Fibroblast of skin of right quadriceps (primary cell): ENCODE results near the gene PPP1R1B.

ENCODE experiments used
- DNase-seq: peaks from one replicate; pipeline ENCODE4 v3.0.0-alpha.2; 2013

Gene PPP1R1B

DNA sequence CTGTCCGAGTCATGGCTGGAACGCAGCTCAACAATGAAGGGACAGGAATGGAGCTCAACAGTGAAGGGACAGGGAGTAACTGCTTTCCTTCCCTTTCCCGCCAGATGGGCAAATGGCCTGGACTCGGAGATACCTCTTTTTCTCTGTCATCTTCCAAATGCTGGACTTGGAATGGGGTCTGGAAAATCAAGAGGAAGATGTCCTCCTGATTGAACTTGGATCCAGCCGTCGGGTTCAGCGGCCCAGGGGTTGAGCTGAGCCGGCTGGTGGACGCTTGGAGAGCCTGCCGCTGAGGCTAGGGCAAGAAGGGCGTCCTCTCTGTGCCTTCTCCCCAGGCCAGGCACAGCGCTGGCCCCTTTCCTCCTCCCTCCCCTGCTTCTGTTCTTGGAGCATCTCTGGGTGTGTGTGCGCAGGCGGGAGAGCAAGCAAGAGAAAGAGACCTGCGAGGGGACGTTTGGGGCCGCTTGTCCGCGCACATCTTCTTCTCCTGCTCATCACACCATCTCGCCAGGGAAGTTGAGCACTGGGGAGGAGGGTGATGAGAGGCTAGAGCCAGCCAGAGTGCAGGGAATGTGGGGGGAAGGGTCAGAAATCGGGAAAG is 25.7 kb upstream of the PPP1R1B start:
- no peak for DNase-seq

DNA sequence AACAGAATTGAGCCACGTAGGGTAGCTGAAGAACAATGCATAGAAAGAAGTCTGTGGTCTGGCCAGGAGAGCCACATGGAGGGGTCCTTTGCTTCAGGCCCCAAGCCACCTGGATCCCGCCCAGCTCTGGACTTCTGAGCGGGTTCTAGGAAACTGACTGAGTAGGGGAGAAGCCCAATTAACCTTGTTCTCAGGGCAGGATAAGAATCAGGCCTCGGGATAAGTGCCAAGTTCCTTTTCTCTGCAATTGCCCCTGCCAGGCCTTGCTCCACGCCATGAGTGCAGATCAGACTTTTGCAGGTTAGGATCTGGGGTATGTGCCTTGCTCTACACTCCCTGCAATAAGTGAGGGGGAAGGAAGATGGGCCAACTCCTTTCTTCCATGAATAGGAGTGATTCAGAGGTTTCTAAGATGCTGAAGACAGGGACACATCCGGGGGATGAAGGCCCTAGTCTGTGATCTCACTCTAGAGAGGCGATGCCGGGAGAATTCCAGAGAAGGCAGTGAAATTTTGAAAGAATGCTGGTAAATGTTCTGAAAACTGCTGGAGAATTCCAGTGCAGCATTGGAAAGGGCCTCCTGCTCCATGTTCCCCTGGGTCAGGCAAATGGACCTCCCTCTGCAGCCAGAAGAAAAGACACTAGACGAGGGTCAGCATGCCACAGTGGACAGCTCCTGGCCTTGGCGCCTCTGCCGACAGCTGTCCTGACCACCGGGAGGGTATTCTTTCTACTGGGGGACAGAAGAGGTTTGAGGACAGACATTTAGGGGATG is 24.8 kb upstream of the PPP1R1B start:
- DNase-seq, result no peak

DNA sequence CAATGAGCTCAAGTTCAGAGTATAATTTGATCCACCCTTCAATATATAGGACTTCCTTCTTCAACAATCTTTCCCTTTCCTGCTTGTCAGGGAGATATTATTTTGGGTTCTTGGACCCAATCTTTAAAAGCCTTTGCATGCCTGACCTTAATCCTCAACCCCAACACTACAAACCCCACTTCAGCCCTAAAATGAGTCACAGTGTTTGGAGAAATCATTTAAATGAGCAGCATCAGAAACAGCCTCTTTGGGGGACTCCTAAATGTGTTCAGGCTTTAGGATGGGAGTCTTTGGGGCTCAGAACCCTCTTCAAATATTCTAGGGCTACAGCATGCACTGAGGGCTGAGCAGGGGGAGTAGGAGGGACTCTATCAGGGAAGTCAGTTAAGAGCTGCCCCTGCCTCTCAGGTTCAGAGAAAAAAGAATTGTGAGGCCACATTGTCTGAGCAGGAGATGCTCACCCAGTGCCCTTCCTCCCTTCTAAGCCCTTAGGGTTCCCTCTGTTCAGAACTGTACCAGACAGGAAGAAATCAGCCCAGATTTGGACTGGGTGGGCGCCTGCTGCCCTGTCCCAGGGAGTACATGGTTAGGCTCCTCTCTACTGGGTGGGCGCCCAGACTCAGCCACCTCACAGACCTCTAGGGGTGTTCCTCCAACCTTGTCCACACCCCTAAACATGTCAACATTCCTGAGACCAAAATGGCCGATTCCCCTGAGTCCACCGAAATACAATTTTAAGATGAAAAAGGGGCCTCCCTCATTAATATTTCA is 24.0 kb upstream of the PPP1R1B start:
- no peak for DNase-seq

DNA sequence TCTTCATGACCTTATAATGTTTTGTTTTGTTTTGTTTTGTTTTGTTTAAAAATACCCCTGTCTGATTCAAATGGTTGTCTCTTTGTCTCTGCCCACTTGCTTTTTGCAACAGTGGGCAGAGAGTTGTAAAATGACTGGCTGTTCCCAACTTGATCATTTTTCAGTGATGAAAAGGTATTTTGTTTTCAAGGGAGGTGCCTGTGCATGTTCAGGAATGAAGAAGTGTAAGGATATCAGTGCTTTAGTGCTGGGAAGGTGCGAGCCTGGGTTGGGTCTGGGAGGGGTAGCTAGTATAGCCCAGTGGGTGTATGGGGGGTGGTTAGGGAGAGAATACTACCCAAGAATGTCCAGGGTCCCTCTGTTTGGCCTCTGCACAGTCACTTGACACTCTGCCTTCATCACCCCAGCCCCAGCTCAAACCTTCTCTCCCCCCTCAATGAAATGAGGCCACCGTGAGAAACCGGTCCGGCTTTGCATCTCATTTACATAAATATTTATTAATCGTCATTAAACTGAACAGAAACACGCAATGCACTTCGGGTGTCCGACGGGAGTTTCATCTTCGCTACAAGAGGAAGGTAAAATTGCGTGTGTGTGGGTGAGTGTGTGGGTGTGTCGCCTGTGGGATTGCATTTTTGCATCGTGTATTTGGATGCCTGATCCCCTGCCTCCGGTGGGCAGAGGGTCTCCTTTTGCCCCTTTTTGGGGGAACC is 23.3 kb upstream of the PPP1R1B start:
- DNase-seq, result no peak

DNA sequence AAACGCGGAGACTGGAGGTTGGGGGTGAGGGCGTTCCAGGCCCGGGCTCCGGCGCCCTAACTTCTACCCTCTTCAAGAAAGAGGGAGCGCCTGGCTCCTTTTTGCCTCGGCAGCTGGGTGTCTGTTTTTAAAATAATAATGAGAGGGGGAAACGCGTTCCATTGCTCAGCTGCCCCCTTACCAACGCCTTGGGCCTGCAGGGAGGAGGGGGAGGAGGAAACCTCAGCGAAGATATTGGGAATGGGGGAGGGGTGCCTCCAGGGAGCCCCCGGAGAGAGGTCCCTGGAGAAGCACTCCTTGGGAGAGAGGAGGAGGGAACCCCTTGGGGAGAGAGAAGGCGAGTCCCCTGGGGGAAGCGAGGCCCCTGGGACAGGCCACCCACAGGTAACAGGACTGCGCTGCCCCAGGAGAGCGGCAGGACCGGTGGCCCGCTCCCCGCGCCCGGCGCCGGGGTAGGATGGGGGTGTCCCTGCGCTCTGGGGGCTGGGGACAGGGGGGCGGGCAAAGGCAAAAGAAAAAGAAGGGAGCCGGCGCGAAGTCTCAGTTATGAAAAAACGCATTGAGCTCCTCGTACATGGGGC is 21.8 kb upstream of the PPP1R1B start:
- no peak for DNase-seq

DNA sequence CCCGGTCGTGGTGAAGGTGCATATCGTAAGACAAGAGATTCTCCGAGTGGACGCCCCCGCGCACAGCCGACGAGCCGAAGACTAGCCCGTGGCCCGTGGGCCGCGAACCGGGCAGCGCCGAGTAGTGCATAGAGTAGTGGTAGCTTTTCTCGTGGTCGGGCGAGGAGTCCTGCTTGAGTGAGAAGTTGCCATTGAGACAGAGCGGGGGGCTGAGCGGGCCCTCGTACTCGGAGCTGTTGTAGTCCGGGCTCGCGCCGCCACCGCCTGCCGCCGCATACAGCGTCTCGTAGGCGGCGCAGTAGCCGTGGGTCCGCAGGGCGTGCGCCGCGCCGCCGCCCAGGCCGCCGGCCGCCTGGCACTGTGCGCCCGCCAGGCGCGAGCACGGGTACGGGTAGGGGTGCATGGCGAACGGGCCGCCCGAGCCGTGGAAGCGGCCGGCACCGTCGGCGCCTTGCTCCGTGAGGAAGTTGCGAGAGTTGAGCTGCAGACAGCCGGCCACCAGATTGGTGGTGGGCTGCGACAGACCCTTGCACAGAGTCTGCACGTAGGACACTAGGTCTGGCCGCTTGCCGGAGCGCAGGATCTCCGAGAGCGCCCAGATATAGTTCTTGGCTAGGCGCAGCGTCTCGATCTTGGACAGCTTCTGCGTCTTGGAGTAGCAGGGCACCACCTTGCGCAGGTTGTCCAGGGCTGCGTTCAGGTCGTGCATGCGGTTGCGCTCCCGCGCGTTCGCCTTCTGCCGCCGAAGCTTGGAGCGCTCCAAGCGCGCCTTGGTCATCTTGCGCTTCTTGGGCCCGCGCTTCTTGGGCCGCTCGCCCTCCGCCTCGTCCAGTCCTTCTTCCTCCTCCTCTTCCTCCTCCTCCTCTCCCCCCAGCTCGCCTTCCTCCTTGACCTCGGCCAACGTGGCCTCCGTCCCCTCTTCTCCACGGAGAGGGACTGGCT is 21.0 kb upstream of the PPP1R1B start:
- DNase-seq, result no peak

DNA sequence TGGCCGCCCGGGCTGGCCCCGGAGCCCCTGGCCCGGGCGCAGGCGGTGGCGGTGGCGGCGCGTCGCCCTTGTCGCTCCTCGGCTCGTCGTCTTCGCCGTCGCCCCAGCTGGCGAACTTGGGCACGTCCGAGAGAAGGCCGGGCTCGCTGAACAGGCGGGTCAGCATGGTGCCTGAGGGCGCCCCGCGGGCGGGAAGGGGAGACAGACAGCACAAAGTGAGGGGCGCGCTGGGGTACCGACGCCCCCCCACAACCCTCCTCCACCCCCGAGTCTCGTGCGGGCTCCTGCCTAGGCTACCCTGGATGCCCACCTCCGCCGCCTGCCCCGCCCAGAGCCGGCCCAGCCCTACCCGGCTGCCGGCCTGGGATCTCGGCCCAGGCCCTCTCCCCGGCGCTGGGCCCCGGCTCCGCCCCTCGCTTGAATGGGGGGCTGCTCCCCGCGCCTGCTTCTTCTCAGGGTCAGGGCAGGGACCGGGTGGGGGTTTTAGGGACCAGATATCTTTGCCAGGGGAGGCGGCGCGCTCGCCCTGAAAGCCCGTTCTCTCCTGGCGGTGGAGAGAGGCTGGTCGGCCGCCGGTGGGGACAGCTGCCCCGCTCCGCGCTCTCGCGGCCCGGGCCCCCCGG is 20.2 kb upstream of the PPP1R1B start:
- DNase-seq, result no peak

DNA sequence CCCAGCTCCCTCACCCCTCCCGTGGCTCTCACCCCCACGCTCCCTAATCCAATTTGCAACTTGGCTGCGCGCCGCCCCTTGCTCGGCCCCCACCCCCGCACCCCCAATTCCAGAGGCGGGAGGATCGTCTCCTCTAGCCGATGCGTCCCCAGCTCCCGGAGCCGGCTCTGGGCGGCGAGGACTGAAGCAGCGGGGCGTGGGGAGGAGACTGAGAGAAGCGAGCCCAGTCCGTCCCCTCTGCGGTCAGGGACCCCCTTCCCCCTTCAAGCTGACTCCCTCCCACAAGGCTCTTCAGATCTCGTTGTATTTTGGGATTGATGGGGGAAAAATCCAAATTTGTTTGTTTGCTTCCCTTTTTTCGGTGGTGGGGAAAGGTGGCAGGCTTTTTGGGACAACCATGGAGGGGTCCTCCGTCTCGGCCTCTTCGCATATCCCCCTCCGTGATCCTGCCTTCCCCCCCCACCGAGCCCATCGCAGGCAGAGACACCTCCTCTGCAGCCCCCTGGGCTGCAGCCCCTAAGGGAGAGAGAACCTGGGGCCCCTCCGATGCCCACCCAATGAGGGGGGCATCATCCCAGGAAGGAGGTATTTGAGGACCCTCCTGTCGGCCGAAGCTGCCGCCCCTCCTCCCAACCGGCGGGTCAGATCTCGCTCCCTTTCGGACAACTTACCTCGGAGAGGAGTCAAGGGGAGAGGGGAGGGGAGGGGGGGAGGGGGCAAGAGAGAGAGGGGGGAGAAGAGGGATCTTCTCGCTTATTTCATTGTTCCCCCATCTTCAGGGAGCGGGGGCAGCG is 19.5 kb upstream of the PPP1R1B start:
- DNase-seq, result no peak

DNA sequence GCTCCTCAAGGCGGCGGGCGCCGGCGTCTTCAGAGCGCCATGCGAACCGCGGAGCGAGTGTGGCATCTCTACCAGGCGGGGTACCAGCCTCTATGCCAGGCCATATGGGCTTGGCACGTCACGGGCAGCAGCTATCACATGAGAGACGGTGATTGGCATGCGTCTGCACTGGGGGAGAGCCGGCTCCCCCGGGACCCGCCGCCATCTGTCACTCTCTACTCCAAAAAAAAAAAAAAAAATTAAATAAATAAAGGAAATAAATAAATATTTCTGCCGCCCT is 19.0 kb upstream of the PPP1R1B start, which contains the start of gene NEUROD2:
TSS of gene NEUROD2 (minus strand) at position 70 of the 280 bp plus-strand sequence. CDS start 1,321 bp downstream, outside the sequence.
- DNase-seq, result no peak

DNA sequence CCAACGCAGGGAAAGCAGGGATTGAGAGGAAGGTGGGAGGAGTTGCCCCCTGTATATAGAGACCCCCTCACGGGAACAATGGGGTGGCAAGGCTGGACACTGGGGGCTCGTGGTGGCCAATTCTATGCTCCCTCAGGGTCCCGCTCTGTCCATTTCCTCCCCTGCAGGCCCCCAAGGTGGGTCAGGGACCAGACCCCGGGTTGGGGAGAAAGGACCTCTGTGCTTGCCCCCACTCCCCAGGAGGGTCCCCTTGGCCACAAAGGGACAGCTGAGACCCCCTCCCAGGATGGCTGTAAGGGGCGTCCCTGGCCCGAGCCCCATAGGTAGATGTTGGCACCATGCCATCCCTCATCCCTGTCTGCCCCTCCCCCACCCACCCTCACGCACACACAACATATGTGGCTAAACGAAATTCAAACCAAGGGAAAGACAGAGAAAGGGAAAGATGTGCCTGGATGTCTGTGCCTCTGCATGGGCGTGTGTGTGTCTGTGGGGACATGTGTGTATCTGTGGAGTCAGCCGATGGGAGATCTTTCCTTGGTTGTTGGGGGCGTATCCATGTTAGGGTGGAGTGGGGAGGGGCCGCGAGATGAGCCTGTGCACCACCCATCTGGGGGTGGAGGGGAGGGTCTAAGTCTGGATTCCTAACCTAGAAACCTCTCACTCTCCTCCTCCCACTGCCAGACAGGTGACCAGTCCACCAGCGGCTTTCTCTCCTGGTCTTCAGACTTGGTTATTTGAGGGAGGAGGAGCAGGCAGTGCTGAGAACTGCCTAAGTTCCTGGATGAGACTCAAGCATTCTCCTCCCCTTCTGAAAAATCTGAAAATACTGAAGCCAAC is 18.4 kb upstream of the PPP1R1B start:
- DNase-seq, result no peak

DNA sequence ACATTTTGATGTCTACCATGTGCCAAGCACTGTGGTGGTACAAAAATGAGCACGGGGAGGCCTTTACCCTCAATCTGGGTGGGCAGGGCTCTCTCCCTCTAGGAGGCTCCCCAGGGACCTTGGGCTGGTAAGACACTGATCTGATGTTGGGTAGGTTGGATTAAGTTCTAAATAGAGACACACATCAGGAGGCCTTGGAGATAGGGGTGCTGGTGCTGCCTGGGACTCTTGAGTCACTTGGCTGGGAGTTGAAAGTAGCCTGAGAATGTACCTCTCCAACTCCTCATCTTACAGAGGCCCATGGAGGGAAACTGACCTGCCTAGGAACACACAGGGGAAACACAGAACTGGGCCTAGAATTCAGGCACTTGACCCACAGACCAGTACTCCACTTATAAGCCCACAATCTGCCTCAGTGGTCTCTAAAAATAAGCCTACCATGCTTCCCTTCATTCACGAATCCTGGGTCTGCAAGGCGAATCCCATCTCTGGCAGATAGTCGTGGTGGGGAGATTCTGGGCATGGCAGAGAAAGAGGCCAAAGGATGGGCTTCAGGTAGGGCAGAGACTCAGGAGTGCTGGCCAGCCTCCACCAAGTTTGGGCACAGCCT is 17.2 kb upstream of the PPP1R1B start:
- no peak for DNase-seq

DNA sequence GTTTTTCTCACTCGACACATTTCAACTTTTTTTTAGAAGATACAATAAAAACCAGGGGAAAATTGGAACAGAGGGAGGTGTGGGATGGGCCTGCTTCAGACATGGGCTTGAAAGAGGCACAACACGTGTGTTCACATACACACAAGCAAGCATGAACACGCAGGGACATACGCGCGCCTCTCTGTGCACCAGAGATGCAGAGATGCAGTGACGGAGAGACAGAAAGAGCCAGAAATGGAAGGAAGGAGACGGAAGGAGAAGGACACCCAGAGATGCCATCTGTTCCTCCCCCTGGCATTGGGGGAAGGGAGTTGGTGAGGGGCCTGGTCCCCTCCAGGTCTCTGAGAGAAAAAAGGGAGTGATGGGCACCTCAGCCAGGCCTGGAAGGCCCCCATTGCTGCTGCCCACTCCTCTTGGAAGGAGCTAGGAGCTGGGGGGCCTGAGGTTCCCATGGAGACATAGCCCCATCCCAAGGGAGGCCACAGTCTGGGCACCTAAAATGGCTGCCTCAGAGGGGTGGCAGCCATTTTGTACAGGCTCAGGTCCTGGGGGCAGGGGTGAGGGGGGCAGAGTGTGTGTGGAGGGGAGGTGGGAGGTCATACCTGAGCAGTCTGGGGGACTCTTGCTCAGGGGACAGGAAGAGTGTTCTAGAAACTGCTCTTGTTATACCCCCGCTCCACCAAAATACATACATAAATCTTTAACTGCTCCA is 15.2 kb upstream of the PPP1R1B start:
- no peak for DNase-seq

DNA sequence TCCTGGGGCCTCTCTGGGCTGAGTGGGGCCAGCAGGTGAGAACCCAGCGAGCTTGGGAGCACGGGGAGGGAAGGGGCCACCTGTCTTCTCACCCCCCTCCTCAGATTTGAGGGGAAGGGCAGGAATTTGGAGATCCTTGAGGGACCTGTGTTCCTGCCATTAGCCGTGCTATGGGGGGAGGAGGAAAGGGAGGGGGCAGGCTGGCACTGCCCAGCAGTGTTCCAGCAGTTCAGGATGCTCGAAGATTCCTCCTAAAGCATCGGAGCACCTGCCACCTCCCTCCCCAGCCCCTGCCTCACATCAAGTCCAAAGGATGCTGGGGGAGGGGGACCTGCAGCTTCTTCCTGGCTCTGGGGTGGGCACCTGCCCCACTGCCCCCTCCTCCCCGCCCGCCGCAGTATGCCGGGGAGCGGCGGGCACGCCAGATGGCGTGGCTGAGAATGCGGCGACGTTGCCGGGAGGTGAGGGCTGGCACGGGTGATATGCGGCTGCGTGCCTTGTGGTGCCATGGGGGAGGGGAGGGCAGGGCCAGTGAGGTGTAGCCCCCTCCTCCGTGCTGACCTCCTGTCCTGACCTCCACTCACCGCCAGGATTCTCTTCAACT is 14.4 kb upstream of the PPP1R1B start:
- DNase-seq, result no peak

DNA sequence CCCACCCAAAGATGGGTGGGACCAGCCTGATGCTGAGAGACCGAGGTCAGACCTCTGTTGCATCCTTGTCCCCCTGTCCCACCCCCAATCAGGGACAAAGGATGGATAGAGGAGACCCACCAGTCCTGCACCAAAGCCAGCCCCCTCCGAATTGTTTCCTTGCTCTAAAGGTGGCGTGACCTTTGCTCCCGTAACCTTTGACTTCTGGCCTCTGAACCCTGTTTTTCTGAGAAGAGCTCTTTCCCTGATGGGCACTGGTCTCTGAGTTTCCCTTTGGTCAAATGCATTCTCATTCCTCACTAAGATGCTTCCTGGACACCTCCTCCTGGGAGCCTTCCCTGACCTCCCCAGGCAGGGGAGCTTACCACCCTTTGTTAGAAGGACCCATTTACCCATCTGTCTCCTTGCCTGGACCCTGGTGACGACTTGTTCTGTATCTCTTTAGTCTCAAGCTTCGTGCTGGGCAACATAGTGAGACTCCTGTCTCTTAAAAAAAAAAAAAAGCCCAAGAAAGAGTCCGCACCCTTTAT is 13.8 kb upstream of the PPP1R1B start:
- no peak for DNase-seq

DNA sequence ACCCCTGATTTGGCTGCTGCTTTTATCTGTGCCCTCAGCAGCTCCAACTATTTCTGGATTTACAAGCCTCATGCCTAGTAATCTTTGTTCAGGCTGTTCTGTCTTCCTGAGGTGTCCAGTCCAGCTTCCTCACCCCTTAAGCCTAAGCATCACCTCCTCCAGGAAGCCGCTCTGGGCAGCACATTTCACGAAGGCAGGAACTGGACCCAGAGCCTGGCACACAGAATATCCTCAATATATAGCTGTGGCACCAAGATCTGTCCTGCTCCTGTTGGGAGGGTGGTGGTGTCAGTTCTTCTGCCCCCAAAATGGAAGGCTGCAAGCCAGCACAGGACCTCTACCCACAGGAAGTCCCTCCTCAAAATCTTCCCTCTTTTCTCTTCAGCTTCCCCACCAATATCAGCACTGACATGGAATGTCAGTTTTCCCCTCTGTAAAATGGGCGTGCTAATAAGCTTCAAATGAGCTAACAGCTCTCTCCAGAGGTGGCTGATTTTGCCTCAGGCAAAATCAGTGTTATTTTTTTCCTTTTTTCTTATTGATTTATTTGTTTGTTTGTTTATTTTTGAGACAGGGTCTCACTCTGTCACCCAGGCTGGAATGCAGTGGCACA is 12.1 kb upstream of the PPP1R1B start:
- DNase-seq, result no peak

DNA sequence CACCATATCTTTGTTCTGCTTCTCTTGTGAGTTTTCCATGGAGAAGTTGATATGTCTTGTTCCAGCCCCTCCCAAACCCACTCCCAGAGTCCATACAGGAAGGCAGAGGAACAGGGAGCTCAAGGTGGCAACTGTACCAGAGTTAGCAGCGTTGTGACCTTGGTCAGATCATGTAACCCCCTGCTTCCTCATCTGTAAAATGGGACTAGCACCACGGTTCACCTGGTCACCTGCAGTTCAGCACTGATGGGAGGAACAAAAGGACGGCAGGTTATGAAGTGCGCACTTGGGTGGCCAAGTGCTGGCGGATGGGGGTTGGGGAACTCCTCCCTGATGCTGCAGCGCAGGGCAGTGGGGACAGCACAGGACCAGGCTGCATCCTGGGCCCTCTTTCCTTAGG is 11.3 kb upstream of the PPP1R1B start:
- DNase-seq, result no peak

DNA sequence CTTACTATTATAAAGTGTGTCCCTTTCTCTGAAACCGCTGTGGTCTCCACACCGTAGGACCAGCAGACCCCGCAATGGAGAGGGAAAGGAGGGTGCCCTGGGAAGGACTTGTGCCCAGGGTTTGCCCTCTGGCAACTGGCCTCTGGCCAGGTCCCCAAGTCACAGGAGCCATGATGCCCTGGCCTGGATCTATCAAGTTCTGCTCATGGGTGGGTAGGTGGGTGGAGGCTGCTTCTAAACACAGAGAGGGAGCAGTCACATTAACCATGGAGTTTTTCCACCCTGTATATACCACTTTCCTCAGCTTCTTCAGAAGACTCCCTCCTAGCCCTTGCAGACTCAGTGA is 9.7 kb upstream of the PPP1R1B start:
- no peak for DNase-seq
